ENCODE results near the gene MINDY2.
"Not testable (repeated sequence)": the region's sequence is repeated elsewhere in the genome, so short reads cannot be mapped to it uniquely, and the experiment has no call there.

DNA sequence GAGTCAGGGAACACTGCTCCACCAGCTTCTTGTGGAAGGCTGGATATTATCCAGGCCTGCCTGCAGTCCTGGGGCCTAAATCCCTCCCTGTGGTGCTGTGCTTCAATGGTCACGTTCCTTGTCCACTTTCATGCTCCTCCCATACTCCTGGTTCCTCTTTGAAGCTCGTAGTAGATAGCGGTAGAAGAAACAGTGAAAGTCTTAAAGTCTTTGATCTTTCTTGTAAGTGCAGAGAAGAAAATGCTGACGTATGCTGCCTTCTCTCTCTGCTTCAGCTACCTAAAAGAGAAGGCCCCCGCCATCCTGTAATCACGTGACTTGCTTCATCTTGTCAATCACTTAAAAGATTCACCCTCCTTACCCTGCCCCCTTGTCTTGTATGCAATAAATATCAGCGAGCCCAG, 2.5 kb upstream of the MINDY2 start:
- TF ChIP-seq, protein P1, sequence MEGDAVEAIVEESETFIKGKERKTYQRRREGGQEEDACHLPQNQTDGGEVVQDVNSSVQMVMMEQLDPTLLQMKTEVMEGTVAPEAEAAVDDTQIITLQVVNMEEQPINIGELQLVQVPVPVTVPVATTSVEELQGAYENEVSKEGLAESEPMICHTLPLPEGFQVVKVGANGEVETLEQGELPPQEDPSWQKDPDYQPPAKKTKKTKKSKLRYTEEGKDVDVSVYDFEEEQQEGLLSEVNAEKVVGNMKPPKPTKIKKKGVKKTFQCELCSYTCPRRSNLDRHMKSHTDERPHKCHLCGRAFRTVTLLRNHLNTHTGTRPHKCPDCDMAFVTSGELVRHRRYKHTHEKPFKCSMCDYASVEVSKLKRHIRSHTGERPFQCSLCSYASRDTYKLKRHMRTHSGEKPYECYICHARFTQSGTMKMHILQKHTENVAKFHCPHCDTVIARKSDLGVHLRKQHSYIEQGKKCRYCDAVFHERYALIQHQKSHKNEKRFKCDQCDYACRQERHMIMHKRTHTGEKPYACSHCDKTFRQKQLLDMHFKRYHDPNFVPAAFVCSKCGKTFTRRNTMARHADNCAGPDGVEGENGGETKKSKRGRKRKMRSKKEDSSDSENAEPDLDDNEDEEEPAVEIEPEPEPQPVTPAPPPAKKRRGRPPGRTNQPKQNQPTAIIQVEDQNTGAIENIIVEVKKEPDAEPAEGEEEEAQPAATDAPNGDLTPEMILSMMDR (IDR thresholded peaks at IDR 0.05) = not testable (repeated sequence)
- TF ChIP-seq POLR2A (IDR thresholded peaks at IDR 0.05) = not testable (repeated sequence)
